Panc1 (cell line): ENCODE measurements around the gene CLASRP. TPM values are rescaled to one million over a fixed set of nuclear protein-coding genes. Genes with fewer than 3 reads are reported as not detected.

Experiments used
- ATAC-seq: fragments of 200-7000 bp; cut with Tn5 transposase; 2 replicates; pipeline ENCODE4 v1.9.1; 2020; ENCODE audit warnings: mild to moderate bottlenecking, moderate library complexity
- BruUV-seq: library from RNA; stranded (reverse); fragments of 400-500 nt; replicated peaks from 2 replicates; lab custom pipeline; 2021; lab: Mats Ljungman, UMichigan
- CTCF ChIA-PET: fragments of 300-600 bp; sonication (Branson Sonifier 250); formaldehyde crosslinking; loops from one replicate; lab custom pipeline; 2022; ENCODE audit warnings: antibody characterized with exemption; lab: Charles Lee
- POLR2A ChIA-PET: fragments of 300-600 bp; sonication (Branson Sonifier 250); formaldehyde crosslinking; loops from one replicate; lab custom pipeline; 2022; ENCODE audit warnings: antibody characterized with exemption; lab: Charles Lee
- DNase-seq: peaks from one replicate; pipeline ENCODE4 v3.0.0-alpha.2; 2010; ENCODE audit warnings: low read depth, low spot score
- H3K27ac ChIP-seq: 2 replicates; pipeline ENCODE4 v1.5.1; 2011; ENCODE audit warnings: mild to moderate bottlenecking, low read length, inconsistent platforms
- H3K27me3 ChIP-seq: fragments of 200-500 bp; sonication (Bioruptor generic); 2 replicates; pipeline ENCODE4 v1.6.0; 2014; ENCODE audit warnings: low read length, inconsistent platforms; ENCODE audit not compliant: control insufficient read depth, insufficient read depth
- H3K36me3 ChIP-seq: fragments of 200-500 bp; sonication (Bioruptor generic); 2 replicates; pipeline ENCODE4 v1.5.1; 2014; ENCODE audit warnings: inconsistent platforms, mild to moderate bottlenecking, low read length, moderate library complexity; ENCODE audit not compliant: control insufficient read depth, insufficient read depth
- H3K4me1 ChIP-seq: 2 replicates; pipeline ENCODE4 v1.5.1; 2011; ENCODE audit warnings: inconsistent platforms, mild to moderate bottlenecking, low read length, moderate library complexity; ENCODE audit not compliant: control insufficient read depth, insufficient read depth
- H3K4me3 ChIP-seq, 2 experiments: 2 replicates each; pipeline ENCODE4 v1.5.1; 2011 to 2012; ENCODE audit warnings: low read depth in 2 of 2, low read length in 2 of 2, mild to moderate bottlenecking in 2 of 2, inconsistent platforms in 1 of 2, moderate library complexity in 1 of 2
- H3K9me3 ChIP-seq: fragments of 200-500 bp; sonication (Bioruptor generic); 2 replicates; pipeline ENCODE4 v1.5.1; 2014; ENCODE audit warnings: low read depth, mild to moderate bottlenecking, inconsistent platforms, low read length, moderate library complexity; ENCODE audit not compliant: control insufficient read depth, insufficient read depth
- CTCF ChIP-seq: fragments of 450-650 bp; IDR thresholded peaks from 2 replicates; pipeline ENCODE4 v1.5.1; 2017; ENCODE audit warnings: mild to moderate bottlenecking
- POLR2AphosphoS5 ChIP-seq: IDR thresholded peaks from 2 replicates; pipeline ENCODE4 v1.6.1; 2012; ENCODE audit warnings: mild to moderate bottlenecking, low read depth, low read length, moderate library complexity
- SIN3A ChIP-seq: IDR thresholded peaks from 2 replicates; pipeline ENCODE4 v1.6.1; 2012; ENCODE audit warnings: low read depth, mild to moderate bottlenecking, low read length, moderate library complexity, borderline replicate concordance; ENCODE audit not compliant: insufficient read depth
- TCF7L2 ChIP-seq: IDR thresholded peaks from 2 replicates; pipeline ENCODE4 v1.6.1; 2011; ENCODE audit warnings: mild to moderate bottlenecking, low read depth, low read length, inconsistent platforms
- in situ Hi-C: cut with HindIII; loops from 2 replicates; pipeline ENCODE4 v1.10.0; 2016; ENCODE audit warnings: low sequenced_read_pairs, low pct_unique_long_range_greater_than_20kb
- intact Hi-C: fragments of 100-400 bp; cut with micrococcal nuclease; formaldehyde crosslinking; loops from one replicate; pipeline ENCODE4 v1.10.0; 2022; ENCODE audit not compliant: unreplicated experiment
- total RNA-seq: library from RNA; stranded (reverse); gene quantifications from one replicate; pipeline ENCODE4 v1.2.1, GENCODE V29; 2021; ENCODE audit not compliant: unreplicated experiment
- TF ChIP-seq, protein P1 (sequence below), 2 experiments: IDR thresholded peaks; 2 replicates each; pipeline ENCODE4 v1.6.1; 2011 to 2012; ENCODE audit warnings: low read depth in 2 of 2, control low read depth in 1 of 2, low read length in 1 of 2, mild to moderate bottlenecking in 1 of 2, moderate library complexity in 1 of 2; ENCODE audit not compliant: insufficient read depth in 1 of 2

Gene CLASRP
- total RNA-seq, 1 experiment from 2014 or later, result 72.4 TPM

- TF ChIP-seq CTCF, result no peak
- no peak for TF ChIP-seq POLR2AphosphoS5
- TF ChIP-seq, protein P1, sequence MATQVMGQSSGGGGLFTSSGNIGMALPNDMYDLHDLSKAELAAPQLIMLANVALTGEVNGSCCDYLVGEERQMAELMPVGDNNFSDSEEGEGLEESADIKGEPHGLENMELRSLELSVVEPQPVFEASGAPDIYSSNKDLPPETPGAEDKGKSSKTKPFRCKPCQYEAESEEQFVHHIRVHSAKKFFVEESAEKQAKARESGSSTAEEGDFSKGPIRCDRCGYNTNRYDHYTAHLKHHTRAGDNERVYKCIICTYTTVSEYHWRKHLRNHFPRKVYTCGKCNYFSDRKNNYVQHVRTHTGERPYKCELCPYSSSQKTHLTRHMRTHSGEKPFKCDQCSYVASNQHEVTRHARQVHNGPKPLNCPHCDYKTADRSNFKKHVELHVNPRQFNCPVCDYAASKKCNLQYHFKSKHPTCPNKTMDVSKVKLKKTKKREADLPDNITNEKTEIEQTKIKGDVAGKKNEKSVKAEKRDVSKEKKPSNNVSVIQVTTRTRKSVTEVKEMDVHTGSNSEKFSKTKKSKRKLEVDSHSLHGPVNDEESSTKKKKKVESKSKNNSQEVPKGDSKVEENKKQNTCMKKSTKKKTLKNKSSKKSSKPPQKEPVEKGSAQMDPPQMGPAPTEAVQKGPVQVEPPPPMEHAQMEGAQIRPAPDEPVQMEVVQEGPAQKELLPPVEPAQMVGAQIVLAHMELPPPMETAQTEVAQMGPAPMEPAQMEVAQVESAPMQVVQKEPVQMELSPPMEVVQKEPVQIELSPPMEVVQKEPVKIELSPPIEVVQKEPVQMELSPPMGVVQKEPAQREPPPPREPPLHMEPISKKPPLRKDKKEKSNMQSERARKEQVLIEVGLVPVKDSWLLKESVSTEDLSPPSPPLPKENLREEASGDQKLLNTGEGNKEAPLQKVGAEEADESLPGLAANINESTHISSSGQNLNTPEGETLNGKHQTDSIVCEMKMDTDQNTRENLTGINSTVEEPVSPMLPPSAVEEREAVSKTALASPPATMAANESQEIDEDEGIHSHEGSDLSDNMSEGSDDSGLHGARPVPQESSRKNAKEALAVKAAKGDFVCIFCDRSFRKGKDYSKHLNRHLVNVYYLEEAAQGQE (IDR thresholded peaks at IDR 0.05; ENCODE audit: insufficient read depth in 1 of 2, low read depth in 2 of 2, low read length in 1 of 2), result no peak
- TF ChIP-seq TCF7L2, result no peak
- no peak for TF ChIP-seq SIN3A
- no peak overlapping the region for H3K27ac ChIP-seq
- H3K27me3 ChIP-seq, result no peaks in the 10 kb centered on the region
- BruUV-seq, result no TSS peak
- DNase-seq, result no peak
- CTCF ChIA-PET, result no interaction called here
- no peaks in the 10 kb centered on the region for H3K4me1 ChIP-seq
- H3K4me3 ChIP-seq, result no peak overlapping the region
- no peak for ATAC-seq
- POLR2A ChIA-PET, result no interaction called here
- no peaks in the 10 kb centered on the region for H3K36me3 ChIP-seq
- H3K9me3 ChIP-seq, result no peaks in the 10 kb centered on the region
- in situ Hi-C loops, result no loop called here
- intact Hi-C loops, result no loop called here
Observed at GRCh38 chr19:45061965-45062364, 23.1 kb downstream of the CLASRP start.

- Histone ChIP-seq H3K27ac (no peak overlapping the region), H3K9me3 (no peaks in the 10 kb centered on the region), H3K27me3 (no peaks in the 10 kb centered on the region), H3K4me3 (no peak overlapping the region), H3K36me3 (no peaks in the 10 kb centered on the region), H3K4me1 (no peaks in the 10 kb centered on the region)
- ATAC-seq, result no peak
- TF ChIP-seq TCF7L2 (no peak), CTCF (no peak), SIN3A (no peak), POLR2AphosphoS5 (no peak)
- TF ChIP-seq, protein P1 (IDR thresholded peaks at IDR 0.05; ENCODE audit: insufficient read depth in 1 of 2, low read depth in 2 of 2, low read length in 1 of 2), result no peak
- POLR2A ChIA-PET, result no interaction called here
- BruUV-seq, result no TSS peak
- intact Hi-C loops, result no loop called here
- CTCF ChIA-PET, result no interaction called here
- in situ Hi-C loops, result no loop called here
- DNase-seq, result no peak
Observed at GRCh38 chr19:45063851-45064801, 25.3 kb downstream of the CLASRP start.
